Epithelial cell of prostate (primary cell): Measurements from ENCODE around the gene PKIB.
A peak's percentile ranks its signal among the peaks of the same experiment; 100 is the strongest.

Experiments
- DNase-seq: peaks from one replicate; pipeline ENCODE4 v3.0.0-alpha.2; 2011; ENCODE audit warnings: low read depth, low spot score
- H3K27ac ChIP-seq: fragments of 450-650 bp; 2 replicates; pipeline ENCODE4 v1.5.1; 2017; ENCODE audit warnings: mild to moderate bottlenecking

Gene PKIB

GRCh38 chr6:122657601-122658000, 47.4 kb downstream of the PKIB start:
- H3K27ac ChIP-seq, result no peak overlapping the region
- DNase-seq, result no peak

GRCh38 chr6:122660296-122660695, 50.1 kb downstream of the PKIB start:
- H3K27ac ChIP-seq, result no peak overlapping the region
- DNase-seq, result no peak

- DNase-seq, result no peak
- no peak overlapping the region for H3K27ac ChIP-seq
Observed at GRCh38 chr6:122663981-122664380, 53.8 kb downstream of the PKIB start.

GRCh38 chr6:122665929-122666328, 55.7 kb downstream of the PKIB start:
- DNase-seq, result no peak
- no peak overlapping the region for H3K27ac ChIP-seq

GRCh38 chr6:122666418-122666817, 56.2 kb downstream of the PKIB start:
- H3K27ac ChIP-seq, result no peak overlapping the region
- no peak for DNase-seq

- no peak for DNase-seq
- H3K27ac ChIP-seq, result no peak overlapping the region
Observed at GRCh38 chr6:122669418-122669817, 59.2 kb downstream of the PKIB start.

- no peak overlapping the region for H3K27ac ChIP-seq
- DNase-seq, result no peak
Observed at GRCh38 chr6:122669868-122670267, 59.7 kb downstream of the PKIB start.

- no peak for DNase-seq
- no peak overlapping the region for H3K27ac ChIP-seq
Observed at GRCh38 chr6:122671251-122671650, 61.0 kb downstream of the PKIB start.

- H3K27ac ChIP-seq, result peak overlapping the region; percentile 14
- DNase-seq, result no peak
Observed at GRCh38 chr6:122673343-122673961, 63.2 kb downstream of the PKIB start.

- DNase-seq, result no peak
Observed at GRCh38 chr6:122676146-122676545, 65.9 kb downstream of the PKIB start.

GRCh38 chr6:122676688-122677087, 66.5 kb downstream of the PKIB start:
- DNase-seq, result no peak

More at GRCh38 chr6:122676146-122676545, 65.9 kb downstream of the PKIB start:
- no peak overlapping the region for H3K27ac ChIP-seq

GRCh38 chr6:122677406-122677805, 67.2 kb downstream of the PKIB start:
- no peak for DNase-seq
- no peak overlapping the region for H3K27ac ChIP-seq

More at GRCh38 chr6:122676688-122677087, 66.5 kb downstream of the PKIB start:
- no peak overlapping the region for H3K27ac ChIP-seq

GRCh38 chr6:122678841-122679240, 68.6 kb downstream of the PKIB start:
- no peak for DNase-seq
- H3K27ac ChIP-seq, result no peak overlapping the region

GRCh38 chr6:122681705-122682104, 71.5 kb downstream of the PKIB start:
- H3K27ac ChIP-seq, result no peak overlapping the region
- no peak for DNase-seq

GRCh38 chr6:122683989-122684651, 73.9 kb downstream of the PKIB start:
- H3K27ac ChIP-seq, result no peak overlapping the region

GRCh38 chr6:122692175-122692598, 82.0 kb downstream of the PKIB start:
- H3K27ac ChIP-seq, result no peak overlapping the region
- no peak for DNase-seq

More at GRCh38 chr6:122683989-122684651, 73.9 kb downstream of the PKIB start:
- DNase-seq, result no peak

GRCh38 chr6:122692807-122693580, 82.8 kb downstream of the PKIB start:
- H3K27ac ChIP-seq, result no peak overlapping the region
- DNase-seq, result no peak

GRCh38 chr6:122694075-122694474, 83.9 kb downstream of the PKIB start:
- peak overlapping the region; percentile 94 for H3K27ac ChIP-seq
- no peak for DNase-seq

GRCh38 chr6:122694602-122695001, 84.4 kb downstream of the PKIB start:
- DNase-seq, result no peak
- peak overlapping the region; percentile 94 for H3K27ac ChIP-seq

GRCh38 chr6:122695188-122695587, 85.0 kb downstream of the PKIB start:
- peak overlapping the region; percentile 94 for H3K27ac ChIP-seq

GRCh38 chr6:122696079-122696478, 85.9 kb downstream of the PKIB start:
- H3K27ac ChIP-seq, result peak overlapping the region; percentile 94
- DNase-seq, result peak; percentile 73

More at GRCh38 chr6:122695188-122695587, 85.0 kb downstream of the PKIB start:
- no peak for DNase-seq
